ENCODE measurements around the gene NANOS2. TPM values are rescaled to one million over a fixed set of nuclear protein-coding genes. Genes with fewer than 3 reads are reported as not detected.

NANOS2 gene
- total and polyA plus RNA-seq, 2 of the 13 experiments (the other 11 are each of a cell fraction or from before 2014, with no cell fraction given), result not detected

- TF ChIP-seq HCFC1 (IDR thresholded peaks at IDR 0.05; ENCODE audit: low read depth, low read length) (no peak), THAP9 (CRISPR knock-in tag; IDR thresholded peaks at IDR 0.05; ENCODE audit: borderline replicate concordance) (no peak), MYPOP (CRISPR knock-in tag; IDR thresholded peaks at IDR 0.05) (no peak), KAT8 (CRISPR knock-in tag; IDR thresholded peaks at IDR 0.05) (no peak), MXD4 (CRISPR knock-in tag; IDR thresholded peaks at IDR 0.05) (no peak), ZNF44 (CRISPR knock-in tag; IDR thresholded peaks at IDR 0.05) (no peak), DR1 (CRISPR knock-in tag; IDR thresholded peaks at IDR 0.05) (no peak), HHEX (CRISPR knock-in tag; IDR thresholded peaks at IDR 0.05) (no peak), NFRKB (IDR thresholded peaks at IDR 0.05) (no peak), MTF2 (CRISPR knock-in tag; IDR thresholded peaks at IDR 0.05; ENCODE audit: borderline replicate concordance) (no peak)
These were observed 3.0 kb upstream of the NANOS2 start (continued) for GRCh38 chr19:45917421-45918091.

All from HepG2 (cell line).